NCI-H69 (cell line): ENCODE results near the gene NLRP12.
"Not testable (repeated sequence)": the region's sequence is repeated elsewhere in the genome, so short reads cannot be mapped to it uniquely, and the experiment has no call there.

ENCODE experiments used
- DNase-seq: peaks from one replicate; lab custom pipeline; 2025; lab: John Stamatoyannopoulos, UW

The NLRP12 gene

GRCh38 chr19:53775524-53775923 lies 48.6 kb downstream of the NLRP12 start:
- no peak for DNase-seq

GRCh38 chr19:53774491-53774890 lies 49.6 kb downstream of the NLRP12 start:
- DNase-seq = not testable (repeated sequence)

GRCh38 chr19:53773999-53774398 lies 50.1 kb downstream of the NLRP12 start:
- DNase-seq = no peak

- peak; percentile 65 for DNase-seq
Observed at GRCh38 chr19:53772943-53773342, 51.2 kb downstream of the NLRP12 start.

GRCh38 chr19:53771144-53771543 lies 53.0 kb downstream of the NLRP12 start:
- DNase-seq = no peak

- not testable (repeated sequence) for DNase-seq
Observed at GRCh38 chr19:53769696-53770309, 54.3 kb downstream of the NLRP12 start.

- DNase-seq = no peak
Observed at GRCh38 chr19:53768401-53768800, 55.7 kb downstream of the NLRP12 start.

GRCh38 chr19:53758991-53759390 lies 65.1 kb downstream of the NLRP12 start:
- not testable (repeated sequence) for DNase-seq
